Measurements from ENCODE around the gene MOV10.

MOV10 gene

DNA sequence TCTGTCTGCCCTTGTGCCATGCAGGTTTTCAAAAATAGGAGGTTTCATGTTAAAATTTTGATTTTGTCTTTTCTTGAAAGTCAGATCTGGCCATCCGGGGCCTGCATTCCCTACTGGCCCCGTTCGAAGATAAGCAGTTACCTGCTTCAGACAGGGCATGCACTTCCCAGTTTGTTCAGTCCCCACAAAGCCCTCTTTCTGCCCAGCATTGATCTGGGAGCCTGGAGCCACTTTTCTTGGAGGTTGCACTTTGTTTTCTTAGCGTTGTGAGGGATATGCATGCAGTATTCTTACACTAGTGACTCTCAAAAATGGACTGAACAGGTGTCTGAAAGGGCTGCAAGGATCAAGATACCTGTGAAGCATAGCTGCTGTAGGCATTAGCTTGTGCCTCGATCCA lies 11.5 kb downstream of the MOV10 start:
- TF ChIP-seq CTCF (IDR thresholded peaks at IDR 0.05; ENCODE audit: low read depth, low read length): no peak
- no peak for DNase-seq (ENCODE audit: extremely low read depth, low read depth)

DNA sequence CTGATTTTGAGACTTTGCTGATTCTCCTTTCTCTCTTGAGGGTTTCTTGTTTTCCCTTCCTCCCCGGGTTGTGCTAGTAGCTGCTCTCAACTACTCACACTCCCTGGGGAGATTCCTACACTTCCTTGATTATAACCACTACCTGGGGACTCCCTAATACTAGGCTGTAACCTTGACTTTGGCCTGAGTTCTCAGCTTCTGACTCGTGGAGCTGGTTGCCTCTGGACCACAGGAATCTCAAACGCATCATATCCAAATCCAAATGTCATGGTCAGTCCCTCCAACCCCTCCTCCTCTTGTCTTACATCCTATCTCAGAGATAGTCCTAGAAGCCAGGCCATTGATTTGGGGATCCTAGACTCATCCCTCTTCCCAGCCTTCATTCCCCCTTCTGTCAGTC lies 12.0 kb downstream of the MOV10 start:
- no peak for TF ChIP-seq CTCF (IDR thresholded peaks at IDR 0.05; ENCODE audit: low read depth, low read length)
- DNase-seq (ENCODE audit: extremely low read depth, low read depth): no peak

DNA sequence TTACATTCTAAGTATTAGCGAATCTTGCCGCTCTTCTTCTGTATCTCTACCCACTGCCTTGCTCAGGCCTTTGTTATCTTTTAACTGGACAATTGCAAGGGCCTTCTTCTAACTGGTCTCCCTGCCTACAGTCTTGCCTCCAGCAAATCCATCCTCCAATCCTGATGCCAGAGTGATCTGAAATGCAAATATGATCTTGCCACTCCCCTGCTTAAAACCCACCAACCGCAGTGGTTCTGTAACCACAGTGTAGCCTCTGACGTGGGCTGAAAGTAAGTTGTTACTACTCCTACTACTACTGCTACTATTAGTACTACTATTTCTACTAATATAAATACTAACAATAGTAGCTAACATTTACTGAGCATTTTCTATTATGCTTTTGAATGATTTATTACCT lies 12.4 kb downstream of the MOV10 start:
- no peak for TF ChIP-seq CTCF (IDR thresholded peaks at IDR 0.05; ENCODE audit: low read depth, low read length)
- no peak for DNase-seq (ENCODE audit: extremely low read depth, low read depth)

DNA sequence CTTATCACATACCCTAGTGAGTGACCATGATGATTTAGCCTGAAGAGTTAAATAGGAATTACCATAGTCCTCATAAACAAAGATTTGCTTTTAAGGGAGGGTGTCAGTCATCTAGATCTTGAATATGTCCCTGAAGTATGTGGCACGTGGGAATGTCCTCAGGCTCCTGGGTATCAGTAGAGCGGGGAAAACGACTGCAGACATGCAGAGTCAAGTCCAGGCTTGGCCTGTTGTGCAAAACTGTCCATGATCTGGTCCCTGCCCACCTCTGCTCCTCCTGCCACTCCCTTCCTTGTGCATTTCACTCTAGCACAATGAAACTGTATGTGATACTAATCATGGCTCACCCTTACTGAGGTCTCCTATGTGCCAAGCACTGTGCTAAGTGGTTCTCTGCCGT lies 12.9 kb downstream of the MOV10 start:
- DNase-seq (ENCODE audit: extremely low read depth, low read depth): no peak
- TF ChIP-seq CTCF (IDR thresholded peaks at IDR 0.05; ENCODE audit: low read depth, low read length): no peak

- no peak for TF ChIP-seq CTCF (IDR thresholded peaks at IDR 0.05; ENCODE audit: low read depth, low read length)
- DNase-seq (ENCODE audit: extremely low read depth, low read depth): no peak
These were observed 13.5 kb downstream of the MOV10 start for GRCh38 chr1:112687785-112688496.

DNA sequence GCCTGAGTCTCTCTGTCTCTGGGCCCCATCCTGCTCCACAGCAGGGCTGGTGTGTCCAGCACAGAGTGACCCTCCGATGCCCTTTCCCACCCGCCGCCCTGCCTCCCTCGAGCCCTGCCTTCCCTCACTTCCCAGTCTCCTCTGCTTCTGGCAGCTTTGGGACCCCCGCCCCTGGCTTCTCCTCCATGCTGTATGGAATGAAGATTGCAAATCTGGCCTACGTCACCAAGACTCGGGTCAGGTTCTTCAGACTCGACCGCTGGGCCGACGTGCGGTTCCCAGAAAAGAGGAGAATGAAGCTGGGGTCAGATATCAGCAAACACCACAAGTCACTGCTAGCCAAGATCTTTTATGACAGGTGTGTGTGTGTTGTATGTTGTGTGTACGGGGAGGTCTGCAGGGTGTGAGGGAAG lies 14.3 kb downstream of the MOV10 start:
- TF ChIP-seq CTCF (IDR thresholded peaks at IDR 0.05; ENCODE audit: low read depth, low read length): no peak
- no peak for DNase-seq (ENCODE audit: extremely low read depth, low read depth)

GRCh38 chr1:112689196-112689841 lies 14.9 kb downstream of the MOV10 start:
- no peak for DNase-seq (ENCODE audit: extremely low read depth, low read depth)
- no peak for TF ChIP-seq CTCF (IDR thresholded peaks at IDR 0.05; ENCODE audit: low read depth, low read length)
